ENCODE results near the gene PSENEN.

PSENEN gene

DNA sequence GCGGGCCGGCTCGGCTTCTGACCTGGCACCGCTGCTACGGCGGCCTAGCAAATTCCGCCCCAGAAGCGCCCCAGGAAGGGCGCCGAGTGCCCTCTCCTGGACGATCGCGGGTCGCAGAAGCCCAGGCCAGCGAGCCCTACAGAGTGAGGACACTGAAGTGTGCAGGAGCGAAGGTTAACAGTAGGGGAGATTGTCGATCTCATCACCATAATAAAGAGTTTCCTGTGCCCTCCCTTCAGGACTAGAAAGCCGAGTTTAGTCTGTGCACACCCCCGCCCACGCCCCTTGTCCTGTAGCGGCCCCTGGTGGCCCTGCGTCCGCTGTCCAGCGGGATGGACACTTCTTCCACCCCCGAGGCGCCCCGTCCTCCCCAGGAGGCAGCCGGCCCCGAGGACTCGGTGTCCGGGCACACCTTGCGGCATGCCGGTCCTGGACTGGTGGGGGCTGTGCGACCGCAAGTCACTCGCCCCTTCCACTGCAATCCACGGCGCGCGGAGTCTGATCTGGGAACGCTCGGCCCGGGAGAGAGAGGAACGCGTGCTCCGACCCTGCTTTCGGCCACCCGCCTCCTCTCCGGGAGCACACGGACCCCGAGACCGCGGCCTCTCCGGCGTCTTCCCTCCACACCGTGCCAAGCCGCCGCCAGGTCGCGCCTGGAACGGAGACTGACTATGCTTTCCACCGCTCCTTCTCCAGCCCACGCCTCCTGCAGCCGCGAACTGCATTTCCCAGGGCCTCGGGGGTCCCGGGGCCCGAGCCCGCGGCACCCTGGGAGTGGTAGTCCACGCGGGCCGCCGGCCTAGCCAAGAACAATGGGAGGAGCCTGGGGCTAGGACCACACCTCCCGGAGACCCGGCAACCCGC is 28.4 kb upstream of the PSENEN start:
- no peak for DNase-seq (ENCODE audit: insufficient read length, low spot score)
- TF ChIP-seq PAX5 (IDR thresholded peaks at IDR 0.05; ENCODE audit: insufficient read depth, low read length, severe bottlenecking) (peak; percentile 1), POU2F2 (IDR thresholded peaks at IDR 0.05; ENCODE audit: low read depth, low read length) (peak; percentile 36; the same call in 1 of the 2 replicates), SPI1 (IDR thresholded peaks at IDR 0.05; ENCODE audit: low read depth, low read length) (no peak), TAF1 (IDR thresholded peaks at IDR 0.05; ENCODE audit: low read depth, low read length) (0 out of 2 replicates have a peak, but pooled peaks have one; percentile 15), POLR2A (IDR thresholded peaks at IDR 0.05; ENCODE audit: low read depth, low read length) (peak; percentile 52), POLR2AphosphoS5 (IDR thresholded peaks at IDR 0.05; ENCODE audit: low read depth, low read length) (no peak; the same call in 1 of the 2 replicates)
- FAIRE-seq: peak; percentile 94

DNA sequence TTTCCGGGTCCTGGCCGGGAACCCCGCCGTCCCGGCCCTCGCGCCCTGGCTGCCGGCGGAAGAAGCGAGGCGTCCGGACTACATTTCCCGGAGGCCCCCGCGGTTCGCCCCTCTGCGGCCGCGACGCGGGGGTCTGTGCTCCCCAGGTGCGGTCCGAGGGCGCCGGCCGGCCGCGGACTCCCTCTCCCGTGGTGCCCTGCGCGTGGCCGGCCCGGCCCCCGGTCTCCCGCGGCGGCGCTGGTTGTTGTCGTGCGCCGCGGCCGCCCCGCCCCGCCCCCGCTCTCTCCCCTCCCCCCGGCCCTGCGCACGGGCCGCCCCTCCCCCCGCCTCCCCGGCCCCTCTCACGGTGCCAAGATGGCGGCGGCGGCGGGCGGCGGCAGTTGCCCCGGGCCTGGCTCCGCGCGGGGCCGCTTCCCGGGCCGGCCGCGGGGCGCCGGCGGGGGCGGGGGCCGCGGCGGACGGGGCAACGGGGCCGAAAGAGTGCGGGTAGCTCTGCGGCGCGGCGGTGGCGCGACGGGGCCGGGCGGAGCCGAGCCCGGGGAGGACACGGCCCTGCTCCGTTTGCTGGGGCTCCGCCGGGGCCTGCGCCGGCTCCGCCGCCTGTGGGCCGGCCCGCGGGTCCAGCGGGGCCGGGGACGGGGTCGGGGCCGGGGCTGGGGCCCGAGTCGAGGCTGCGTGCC is 27.6 kb upstream of the PSENEN start, which contains the start of gene KMT2B:
TSS of gene KMT2B (plus strand) at position 339 of the 680 bp plus-strand sequence. CDS start at position 355, 16 bp downstream.
- TF ChIP-seq POU2F2 (IDR thresholded peaks at IDR 0.05; ENCODE audit: low read depth, low read length) (no peak), SPI1 (IDR thresholded peaks at IDR 0.05; ENCODE audit: low read depth, low read length) (no peak), TAF1 (IDR thresholded peaks at IDR 0.05; ENCODE audit: low read depth, low read length) (no peak), POLR2AphosphoS5 (IDR thresholded peaks at IDR 0.05; ENCODE audit: low read depth, low read length) (no peak), POLR2A (IDR thresholded peaks at IDR 0.05; ENCODE audit: low read depth, low read length) (no peak), PAX5 (IDR thresholded peaks at IDR 0.05; ENCODE audit: insufficient read depth, low read length, severe bottlenecking) (no peak)
- FAIRE-seq: no peak
- DNase-seq (ENCODE audit: insufficient read length, low spot score): peak; percentile 99

DNA sequence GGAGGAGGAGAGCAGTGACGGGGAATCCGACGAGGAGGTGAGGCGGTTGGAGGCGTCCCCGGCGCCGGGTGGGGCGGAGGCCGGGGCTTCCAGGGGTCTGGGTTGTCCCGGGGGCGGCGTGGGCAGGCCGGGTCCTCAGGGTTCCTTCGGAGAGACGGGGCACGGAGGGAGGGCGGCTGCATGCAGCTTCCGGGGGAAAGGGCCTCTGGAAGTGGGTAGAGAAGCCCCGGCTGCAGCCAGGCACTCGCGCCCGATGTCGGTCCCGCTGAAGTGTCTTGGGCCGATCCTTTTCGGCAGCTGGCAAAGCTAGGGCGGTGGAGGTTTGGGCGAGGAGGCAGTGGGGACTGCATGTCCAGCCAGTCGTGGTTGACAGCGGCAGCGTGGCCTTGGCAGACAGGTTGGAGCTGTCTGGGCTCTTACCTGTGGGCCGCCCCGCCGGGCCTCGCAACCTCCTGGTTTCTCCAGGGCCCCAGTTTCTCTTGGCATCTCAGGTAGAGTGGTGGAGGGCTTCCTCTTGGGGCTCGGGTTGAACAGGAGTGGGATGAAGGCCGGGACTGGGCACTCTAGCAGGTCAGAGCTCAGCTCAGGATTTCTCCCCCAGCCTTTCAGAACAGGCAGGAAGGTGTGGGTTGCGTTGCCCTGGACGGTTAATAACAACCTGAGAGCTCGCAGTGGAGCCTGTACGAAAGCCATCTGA is 27.0 kb upstream of the PSENEN start:
- peak; percentile 64 for FAIRE-seq
- no peak for DNase-seq (ENCODE audit: insufficient read length, low spot score)
- TF ChIP-seq POLR2AphosphoS5 (IDR thresholded peaks at IDR 0.05; ENCODE audit: low read depth, low read length): peak; percentile 53; the same call in 1 of the 2 replicates
- TF ChIP-seq POU2F2 (IDR thresholded peaks at IDR 0.05; ENCODE audit: low read depth, low read length): no peak

DNA sequence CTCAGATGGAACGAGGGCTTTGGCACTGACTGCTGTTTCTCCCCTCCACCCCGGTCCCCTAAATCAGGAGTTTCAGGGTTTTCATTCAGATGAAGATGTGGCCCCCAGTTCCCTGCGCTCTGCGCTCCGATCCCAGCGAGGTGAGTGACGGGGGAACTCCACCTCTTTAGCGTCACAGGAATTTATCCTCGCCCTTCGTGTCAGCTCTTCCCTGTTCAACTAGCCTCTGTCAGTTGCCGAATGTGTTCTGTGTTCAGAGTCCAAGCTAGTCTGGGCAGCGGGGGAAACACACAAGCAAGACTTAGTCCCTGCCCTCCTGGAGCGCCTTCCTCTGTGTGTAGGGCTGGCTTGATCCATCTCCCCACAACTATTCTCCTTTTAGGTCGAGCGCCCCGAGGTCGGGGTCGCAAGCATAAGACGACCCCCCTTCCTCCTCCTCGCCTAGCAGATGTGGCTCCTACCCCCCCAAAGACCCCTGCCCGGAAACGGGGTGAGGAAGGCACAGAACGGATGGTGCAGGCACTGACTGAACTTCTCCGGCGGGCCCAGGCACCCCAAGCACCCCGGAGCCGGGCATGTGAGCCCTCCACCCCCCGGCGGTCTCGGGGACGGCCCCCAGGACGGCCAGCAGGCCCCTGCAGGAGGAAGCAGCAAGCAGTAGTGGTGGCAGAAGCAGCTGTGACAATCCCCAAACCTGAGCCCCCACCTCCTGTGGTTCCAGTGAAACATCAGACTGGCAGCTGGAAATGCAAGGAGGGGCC is 25.9 kb upstream of the PSENEN start:
- DNase-seq (ENCODE audit: insufficient read length, low spot score): no peak
- FAIRE-seq: no peak

GRCh38 chr19:35720163-35720524 is 25.3 kb upstream of the PSENEN start:
- DNase-seq (ENCODE audit: insufficient read length, low spot score) (no peak), FAIRE-seq (no peak)
- TF ChIP-seq TAF1 (IDR thresholded peaks at IDR 0.05; ENCODE audit: low read depth, low read length) (no peak), SPI1 (IDR thresholded peaks at IDR 0.05; ENCODE audit: low read depth, low read length) (no peak), POLR2AphosphoS5 (IDR thresholded peaks at IDR 0.05; ENCODE audit: low read depth, low read length) (no peak), PAX5 (IDR thresholded peaks at IDR 0.05; ENCODE audit: insufficient read depth, low read length, severe bottlenecking) (no peak), POU2F2 (IDR thresholded peaks at IDR 0.05; ENCODE audit: low read depth, low read length) (no peak), POLR2A (IDR thresholded peaks at IDR 0.05; ENCODE audit: low read depth, low read length) (no peak)

More for the DNA sequence above, 25.9 kb upstream of the PSENEN start:
- TF ChIP-seq POU2F2 (IDR thresholded peaks at IDR 0.05; ENCODE audit: low read depth, low read length): no peak
- TF ChIP-seq POLR2AphosphoS5 (IDR thresholded peaks at IDR 0.05; ENCODE audit: low read depth, low read length): no peak
- no peak for TF ChIP-seq SPI1 (IDR thresholded peaks at IDR 0.05; ENCODE audit: low read depth, low read length)
- TF ChIP-seq POLR2A (IDR thresholded peaks at IDR 0.05; ENCODE audit: low read depth, low read length): no peak
- no peak for TF ChIP-seq TAF1 (IDR thresholded peaks at IDR 0.05; ENCODE audit: low read depth, low read length)
- no peak for TF ChIP-seq PAX5 (IDR thresholded peaks at IDR 0.05; ENCODE audit: insufficient read depth, low read length, severe bottlenecking)

DNA sequence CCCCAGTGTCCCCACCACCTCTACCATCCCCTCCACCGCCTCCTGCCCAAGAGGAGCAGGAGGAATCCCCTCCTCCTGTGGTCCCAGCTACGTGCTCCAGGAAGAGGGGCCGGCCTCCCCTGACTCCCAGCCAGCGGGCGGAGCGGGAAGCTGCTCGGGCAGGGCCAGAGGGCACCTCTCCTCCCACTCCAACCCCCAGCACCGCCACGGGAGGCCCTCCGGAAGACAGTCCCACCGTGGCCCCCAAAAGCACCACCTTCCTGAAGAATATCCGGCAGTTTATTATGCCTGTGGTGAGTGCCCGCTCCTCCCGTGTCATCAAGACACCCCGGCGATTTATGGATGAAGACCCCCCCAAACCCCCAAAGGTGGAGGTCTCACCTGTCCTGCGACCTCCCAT is 24.8 kb upstream of the PSENEN start:
- peak; percentile 39; the same call in 1 of the 2 replicates for TF ChIP-seq POLR2A (IDR thresholded peaks at IDR 0.05; ENCODE audit: low read depth, low read length)
- TF ChIP-seq POU2F2 (IDR thresholded peaks at IDR 0.05; ENCODE audit: low read depth, low read length): no peak
- DNase-seq (ENCODE audit: insufficient read length, low spot score) (no peak), FAIRE-seq (no peak)

DNA sequence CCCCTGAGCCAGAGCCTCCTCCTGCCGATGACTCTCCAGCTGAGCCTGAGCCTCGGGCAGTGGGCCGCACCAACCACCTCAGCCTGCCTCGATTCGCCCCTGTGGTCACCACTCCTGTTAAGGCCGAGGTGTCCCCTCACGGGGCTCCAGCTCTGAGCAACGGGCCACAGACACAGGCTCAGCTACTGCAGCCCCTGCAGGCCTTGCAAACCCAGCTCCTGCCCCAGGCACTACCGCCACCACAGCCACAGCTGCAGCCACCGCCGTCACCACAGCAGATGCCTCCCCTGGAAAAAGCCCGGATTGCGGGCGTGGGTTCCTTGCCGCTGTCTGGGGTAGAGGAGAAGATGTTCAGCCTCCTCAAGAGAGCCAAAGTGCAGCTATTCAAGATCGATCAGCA is 24.1 kb upstream of the PSENEN start:
- no peak for DNase-seq (ENCODE audit: insufficient read length, low spot score)
- no peak for FAIRE-seq
- no peak for TF ChIP-seq POLR2A (IDR thresholded peaks at IDR 0.05; ENCODE audit: low read depth, low read length)

DNA sequence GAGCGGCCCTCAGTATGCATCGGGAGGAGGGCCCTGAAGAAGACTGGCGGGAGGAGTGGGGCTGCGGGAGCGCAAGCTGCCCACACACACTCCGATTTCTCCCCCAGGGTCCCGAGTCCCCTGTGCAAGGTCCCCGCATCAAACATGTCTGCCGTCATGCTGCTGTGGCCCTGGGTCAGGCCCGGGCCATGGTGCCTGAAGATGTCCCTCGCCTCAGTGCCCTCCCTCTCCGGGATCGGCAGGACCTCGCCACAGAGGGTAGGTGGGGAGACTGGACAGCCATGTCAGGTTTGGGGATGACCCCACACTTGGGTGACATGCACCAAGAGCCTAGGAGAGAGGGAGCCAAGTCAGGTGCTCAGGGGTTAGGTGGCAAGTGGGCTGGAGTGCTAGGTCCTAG is 23.0 kb upstream of the PSENEN start:
- no peak for FAIRE-seq
- TF ChIP-seq POLR2A (IDR thresholded peaks at IDR 0.05; ENCODE audit: low read depth, low read length): no peak
- no peak for DNase-seq (ENCODE audit: insufficient read length, low spot score)

DNA sequence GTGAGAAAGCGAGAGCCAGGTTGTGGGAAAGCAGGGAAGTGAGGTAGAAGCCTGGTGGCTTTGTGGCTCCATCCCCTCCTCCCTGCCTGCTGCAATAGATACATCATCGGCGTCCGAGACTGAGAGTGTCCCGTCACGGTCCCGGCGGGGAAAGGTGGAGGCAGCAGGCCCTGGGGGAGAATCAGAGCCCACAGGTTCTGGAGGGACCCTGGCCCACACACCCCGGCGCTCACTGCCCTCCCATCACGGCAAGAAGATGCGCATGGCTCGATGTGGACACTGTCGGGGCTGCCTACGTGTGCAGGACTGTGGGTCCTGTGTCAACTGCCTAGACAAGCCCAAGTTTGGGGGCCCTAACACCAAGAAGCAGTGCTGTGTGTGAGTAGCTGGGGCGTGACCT is 22.6 kb upstream of the PSENEN start:
- FAIRE-seq: no peak

More for the DNA sequence above, 22.6 kb upstream of the PSENEN start:
- no peak for DNase-seq (ENCODE audit: insufficient read length, low spot score)
- TF ChIP-seq POLR2AphosphoS5 (IDR thresholded peaks at IDR 0.05; ENCODE audit: low read depth, low read length) (no peak; the same call in 1 of the 2 replicates), TAF1 (IDR thresholded peaks at IDR 0.05; ENCODE audit: low read depth, low read length) (no peak), POLR2A (IDR thresholded peaks at IDR 0.05; ENCODE audit: low read depth, low read length) (no peak), PAX5 (IDR thresholded peaks at IDR 0.05; ENCODE audit: insufficient read depth, low read length, severe bottlenecking) (no peak), POU2F2 (IDR thresholded peaks at IDR 0.05; ENCODE audit: low read depth, low read length) (no peak), SPI1 (IDR thresholded peaks at IDR 0.05; ENCODE audit: low read depth, low read length) (no peak)
